IPS-18c (cell line): ENCODE results near the gene KCNJ13.

Experiments used
- H3K4me3 ChIP-seq: 2 replicates; pipeline ENCODE4 v1.7.0; 2013; ENCODE audit warnings: low read depth, mild to moderate bottlenecking, low read length, moderate library complexity; ENCODE audit not compliant: insufficient read depth
- H3K9me3 ChIP-seq: one replicate; pipeline ENCODE4 v1.6.1; 2013; ENCODE audit warnings: mild to moderate bottlenecking, low read length, moderate library complexity; ENCODE audit not compliant: control insufficient read depth, insufficient read depth

The KCNJ13 gene

GRCh38 chr2:232776435-232776834, at the start of gene KCNJ13:
Gene KCNJ13 (minus strand): TSS chr2:232776565. CDS start chr2:232771362, 5,203 bp downstream.
- H3K4me3 ChIP-seq = no peak within 1 kb of the TSS
- H3K9me3 ChIP-seq = no peaks in the 10 kb centered on the region

GRCh38 chr2:232817756-232818155, 41.4 kb upstream of the KCNJ13 start:
- no peak overlapping the region for H3K4me3 ChIP-seq
- H3K9me3 ChIP-seq = no peaks in the 10 kb centered on the region

GRCh38 chr2:232816657-232817056, 40.3 kb upstream of the KCNJ13 start:
- Histone ChIP-seq H3K9me3 (no peaks in the 10 kb centered on the region), H3K4me3 (no peak overlapping the region)

- Histone ChIP-seq H3K9me3 (no peaks in the 10 kb centered on the region), H3K4me3 (no peak overlapping the region)
Observed at GRCh38 chr2:232815569-232815968, 39.2 kb upstream of the KCNJ13 start.

- Histone ChIP-seq H3K4me3 (no peak overlapping the region), H3K9me3 (no peaks in the 10 kb centered on the region)
Observed at GRCh38 chr2:232810444-232810843, 34.1 kb upstream of the KCNJ13 start.

GRCh38 chr2:232809349-232810124, 33.2 kb upstream of the KCNJ13 start:
- Histone ChIP-seq H3K4me3 (no peak overlapping the region), H3K9me3 (no peaks in the 10 kb centered on the region)

GRCh38 chr2:232802091-232802490, 25.7 kb upstream of the KCNJ13 start:
- no peak overlapping the region for H3K4me3 ChIP-seq
- H3K9me3 ChIP-seq = no peaks in the 10 kb centered on the region

- Histone ChIP-seq H3K4me3 (no peak overlapping the region), H3K9me3 (no peaks in the 10 kb centered on the region)
Observed at GRCh38 chr2:232800166-232800565, 23.8 kb upstream of the KCNJ13 start.

- Histone ChIP-seq H3K4me3 (no peak overlapping the region), H3K9me3 (no peaks in the 10 kb centered on the region)
Observed at GRCh38 chr2:232798187-232798586, 21.8 kb upstream of the KCNJ13 start.

- no peak overlapping the region for H3K4me3 ChIP-seq
- no peaks in the 10 kb centered on the region for H3K9me3 ChIP-seq
Observed at GRCh38 chr2:232795920-232796319, 19.6 kb upstream of the KCNJ13 start.

GRCh38 chr2:232794981-232795380, 18.6 kb upstream of the KCNJ13 start:
- Histone ChIP-seq H3K9me3 (no peaks in the 10 kb centered on the region), H3K4me3 (no peak overlapping the region)

- H3K9me3 ChIP-seq = no peaks in the 10 kb centered on the region
- H3K4me3 ChIP-seq = no peak overlapping the region
Observed at GRCh38 chr2:232793271-232793670, 16.9 kb upstream of the KCNJ13 start.

GRCh38 chr2:232791518-232791917, 15.2 kb upstream of the KCNJ13 start:
- Histone ChIP-seq H3K9me3 (no peaks in the 10 kb centered on the region), H3K4me3 (no peak overlapping the region)

- no peaks in the 10 kb centered on the region for H3K9me3 ChIP-seq
- no peak overlapping the region for H3K4me3 ChIP-seq
Observed at GRCh38 chr2:232789082-232789481, 12.7 kb upstream of the KCNJ13 start.

GRCh38 chr2:232787806-232788205, 11.4 kb upstream of the KCNJ13 start:
- H3K4me3 ChIP-seq = no peak overlapping the region
- no peaks in the 10 kb centered on the region for H3K9me3 ChIP-seq

GRCh38 chr2:232783278-232783677, 6.9 kb upstream of the KCNJ13 start:
- Histone ChIP-seq H3K9me3 (no peaks in the 10 kb centered on the region), H3K4me3 (no peak overlapping the region)

GRCh38 chr2:232781765-232782164, 5.4 kb upstream of the KCNJ13 start:
- Histone ChIP-seq H3K4me3 (no peak overlapping the region), H3K9me3 (no peaks in the 10 kb centered on the region)

- Histone ChIP-seq H3K9me3 (no peaks in the 10 kb centered on the region), H3K4me3 (no peak overlapping the region)
Observed at GRCh38 chr2:232779934-232780333, 3.6 kb upstream of the KCNJ13 start.

- Histone ChIP-seq H3K9me3 (no peaks in the 10 kb centered on the region), H3K4me3 (no peak overlapping the region)
Observed at GRCh38 chr2:232779465-232779864, 3.1 kb upstream of the KCNJ13 start.
